Suppressor macrophage (primary cell): Measurements from ENCODE around the gene PCNX3.
"Not testable (repeated sequence)": the region's sequence is repeated elsewhere in the genome, so short reads cannot be mapped to it uniquely, and the experiment has no call there.

Experiments used
- DNase-seq, 4 experiments: peaks; one replicate each; pipeline ENCODE4 v3.0.0-alpha.2; 2020 to 2022

The PCNX3 gene

GRCh38 chr11:65655570-65656332 lies 40.2 kb downstream of the PCNX3 start:
- DNase-seq: no peak

DNA sequence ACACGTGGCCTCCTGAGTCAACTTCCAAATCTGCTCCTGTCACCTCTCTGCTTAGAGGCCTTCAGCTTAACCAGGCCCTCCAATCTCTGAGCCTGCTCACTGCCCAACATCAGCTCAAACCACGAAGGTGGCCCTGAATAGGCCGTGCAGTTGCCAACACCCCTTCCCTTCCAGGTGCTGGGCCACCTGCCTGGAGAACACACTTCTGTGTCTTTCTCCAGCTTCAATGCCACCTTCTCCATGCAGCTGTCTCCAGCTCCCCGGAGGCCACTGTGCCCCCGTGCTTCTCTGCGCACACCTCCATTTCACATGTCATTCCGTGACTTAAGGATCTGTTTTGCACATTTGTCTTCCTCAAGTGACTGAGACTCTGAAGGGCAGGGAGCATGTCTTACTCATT lies 41.9 kb downstream of the PCNX3 start:
- no peak for DNase-seq

DNA sequence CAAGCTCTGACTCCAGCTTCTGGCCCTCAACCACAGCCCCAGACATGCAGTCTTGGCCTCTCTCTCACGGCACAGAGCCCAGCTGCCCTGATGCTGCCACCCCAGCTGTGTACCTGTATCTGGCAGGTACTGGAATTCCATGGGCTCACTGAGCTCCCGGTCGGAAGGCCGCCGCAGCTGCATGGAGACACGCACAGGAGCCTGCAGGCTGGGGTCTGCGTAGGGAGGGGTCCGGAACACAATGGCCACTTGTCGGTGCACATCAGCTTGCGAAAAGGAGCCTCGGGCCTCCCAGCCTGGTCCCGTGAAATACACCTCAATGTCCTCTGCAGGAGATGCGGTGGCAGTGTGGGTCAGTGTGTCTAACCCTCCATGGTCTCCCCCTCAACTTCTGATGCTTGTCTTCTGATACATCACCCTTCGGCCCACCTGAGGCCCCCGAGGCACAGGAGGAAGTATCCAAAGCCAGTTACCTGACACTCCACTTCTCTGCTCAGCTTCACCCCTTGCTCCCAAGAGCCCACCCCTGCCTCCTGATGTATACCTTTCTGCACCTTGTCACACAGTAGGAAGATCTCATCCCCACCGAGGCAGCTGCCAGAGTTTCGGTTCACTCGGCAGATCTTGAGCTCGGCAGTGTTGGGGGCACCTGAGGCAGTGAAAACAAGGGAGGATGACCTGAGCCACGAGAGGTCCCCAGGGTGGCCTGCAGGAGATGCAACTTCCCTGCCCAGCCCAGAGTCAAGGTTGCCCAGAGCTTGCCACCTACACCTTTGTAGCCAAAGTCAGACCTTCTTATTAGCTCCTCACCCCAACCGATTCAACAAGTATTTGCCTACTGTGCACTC lies 42.8 kb downstream of the PCNX3 start:
- no peak for DNase-seq

DNA sequence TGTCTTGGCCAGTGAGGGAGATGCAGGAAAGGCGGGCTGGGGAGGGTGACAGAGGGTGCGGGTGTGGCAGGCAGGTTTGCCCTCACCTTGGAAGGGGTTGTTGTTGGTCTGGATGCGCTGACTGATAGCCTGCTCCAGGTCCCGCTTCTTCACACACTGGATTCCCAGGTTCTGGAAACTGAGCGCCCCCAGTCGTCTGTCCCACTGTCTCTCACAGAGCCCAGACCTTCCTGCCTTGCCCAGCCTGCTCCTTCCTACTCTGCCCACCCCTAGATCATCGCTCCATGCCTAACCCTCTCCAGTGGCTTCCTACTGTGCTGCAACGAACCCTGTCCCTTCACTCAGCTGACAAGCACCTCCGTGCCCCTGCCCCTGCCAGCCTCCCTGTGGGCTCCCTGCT lies 44.5 kb downstream of the PCNX3 start:
- DNase-seq: no peak

- not testable (repeated sequence) for DNase-seq
Observed at GRCh38 chr11:65660908-65661307, 45.3 kb downstream of the PCNX3 start.

DNA sequence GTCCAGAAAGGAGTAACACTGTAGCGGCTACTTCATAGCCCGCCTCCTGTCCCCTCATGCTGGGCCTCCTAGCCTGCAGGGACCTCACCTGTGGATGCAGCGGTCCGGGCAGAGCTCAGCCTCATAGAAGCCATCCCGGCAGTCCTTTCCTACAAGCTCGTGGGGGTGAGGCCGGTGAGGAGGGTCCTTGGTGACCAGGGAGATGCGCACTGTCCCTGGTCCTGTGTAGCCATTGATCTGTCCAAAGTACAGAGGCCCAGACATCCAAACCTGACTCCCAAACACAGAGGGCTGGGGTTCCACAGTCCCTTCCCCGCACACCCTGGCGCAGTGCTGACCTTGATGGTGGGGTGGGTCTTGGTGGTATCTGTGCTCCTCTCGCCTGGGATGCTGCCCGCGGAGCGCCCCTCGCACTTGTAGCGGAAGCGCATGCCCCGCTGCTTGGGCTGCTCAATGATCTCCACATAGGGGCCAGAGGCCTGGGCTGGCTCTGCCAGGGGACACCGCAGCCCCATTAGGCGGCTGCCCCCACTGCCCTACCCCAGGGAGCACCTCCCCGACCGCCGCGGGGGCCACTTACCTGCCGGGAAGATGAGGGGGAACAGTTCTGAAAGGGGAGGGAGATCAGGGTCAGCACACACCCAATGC lies 46.1 kb downstream of the PCNX3 start:
- DNase-seq: no peak

- DNase-seq: no peak
Observed at GRCh38 chr11:65662247-65662798, 46.7 kb downstream of the PCNX3 start.

GRCh38 chr11:65662799-65663638 lies 47.4 kb downstream of the PCNX3 start, which contains the start of gene RELA:
Gene RELA, minus strand, starts transcription at chr11:65662916. Its CDS starts 84 bp downstream, at chr11:65662832.
- DNase-seq: peak; percentile 92 to 97 (median 95)

- DNase-seq: peak; percentile 54 to 80 (median 76)
Observed at GRCh38 chr11:65663639-65664200, 48.1 kb downstream of the PCNX3 start.

DNA sequence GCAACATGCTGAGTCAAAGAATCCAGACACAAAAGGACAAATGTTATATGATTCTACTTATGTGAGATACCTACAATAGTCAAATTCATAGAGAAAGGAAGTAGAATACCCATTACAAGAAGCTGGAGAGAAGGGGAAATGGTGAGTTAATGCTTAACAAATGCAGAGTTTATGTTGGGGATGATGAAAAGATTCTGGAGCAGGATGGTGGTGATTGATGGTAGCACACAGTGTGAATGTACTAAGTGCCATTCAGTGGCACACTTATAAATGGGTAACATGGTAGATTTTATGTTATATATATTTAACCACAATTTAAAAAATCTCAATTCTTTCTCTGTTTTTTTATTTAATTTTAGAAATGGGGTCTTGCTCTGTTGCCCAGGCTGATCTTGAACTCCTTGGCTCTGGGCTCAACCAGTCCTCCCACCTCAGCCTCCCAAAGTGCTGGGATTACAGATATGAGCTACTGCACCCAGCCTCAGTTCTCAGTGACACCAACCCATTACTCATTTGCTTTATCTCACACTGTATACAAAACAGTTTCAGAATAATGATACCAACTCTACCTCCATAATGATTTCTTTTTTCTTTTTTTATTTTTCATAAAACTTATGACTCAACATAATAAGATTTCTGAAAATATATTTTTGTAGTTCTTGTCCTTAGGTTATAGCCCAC lies 56.7 kb downstream of the PCNX3 start:
- peak in 1 of 4 experiments; percentile 19 for DNase-seq

DNA sequence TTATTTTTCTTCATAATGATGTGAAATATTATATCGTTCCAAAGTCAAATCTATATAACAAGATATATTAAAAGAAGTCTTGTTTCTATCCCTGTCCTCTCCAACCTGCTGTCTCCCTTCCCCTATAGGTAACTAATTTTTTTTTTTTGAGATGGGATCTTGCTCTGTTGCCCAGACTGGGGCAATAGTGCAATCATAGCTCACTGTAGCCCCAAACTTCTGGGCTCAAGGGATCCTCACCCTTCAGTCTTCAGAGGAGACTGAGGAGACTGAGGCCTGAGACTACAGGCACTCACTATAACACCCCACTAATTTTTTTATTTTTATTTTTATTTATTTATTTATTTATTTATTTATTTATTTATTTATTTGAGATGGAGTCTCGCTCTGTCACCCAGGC lies 57.4 kb downstream of the PCNX3 start:
- DNase-seq: no peak

DNA sequence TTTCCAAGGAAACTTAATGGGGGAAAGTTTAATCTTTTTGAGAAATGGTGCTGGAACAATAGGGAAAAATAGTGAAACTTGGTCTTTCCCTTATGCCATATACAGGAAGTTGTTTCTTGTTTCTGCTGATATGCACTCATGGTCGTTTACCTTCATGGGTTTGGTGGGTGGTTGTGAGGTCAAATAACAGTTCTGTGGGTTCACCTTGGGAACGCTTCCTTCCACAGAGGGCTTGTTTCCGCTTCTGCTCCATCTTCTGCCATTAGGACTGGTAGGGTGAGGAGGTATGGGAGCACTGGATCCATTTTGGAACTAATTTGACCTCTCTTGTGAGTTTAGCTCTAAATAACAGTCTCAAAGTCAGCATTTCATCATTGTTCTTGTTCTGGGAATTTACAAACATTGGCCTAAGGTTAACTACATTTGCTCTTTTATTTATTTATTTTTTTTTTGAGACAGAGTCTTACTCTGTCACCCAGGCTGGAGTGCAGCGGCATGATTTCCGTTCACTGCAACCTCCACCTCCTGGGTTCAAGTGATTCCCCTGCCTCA lies 64.7 kb downstream of the PCNX3 start:
- no peak for DNase-seq

- DNase-seq: not testable (repeated sequence)
Observed at GRCh38 chr11:65683480-65683879, 67.9 kb downstream of the PCNX3 start.

DNA sequence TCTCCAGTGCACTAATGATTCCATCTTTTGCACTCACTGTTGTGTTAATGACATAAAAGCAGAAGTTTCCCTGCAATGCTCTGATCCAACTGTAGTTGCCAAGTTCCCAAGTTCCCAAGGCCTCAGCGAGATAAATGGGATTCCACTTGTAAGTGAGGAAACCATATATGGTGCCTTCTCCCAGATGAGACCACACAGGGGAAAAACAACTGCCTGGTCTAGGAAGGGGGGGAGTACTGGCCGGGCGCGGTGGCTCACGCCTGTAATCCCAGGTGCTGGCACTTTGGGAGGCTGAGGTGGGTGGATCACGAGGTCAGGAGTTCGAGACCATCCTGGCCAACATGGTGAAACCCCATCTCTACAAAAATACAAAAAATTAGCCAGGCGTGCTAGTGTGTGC lies 70.4 kb downstream of the PCNX3 start:
- no peak for DNase-seq
